Stimulated activated CD8-positive, alpha-beta memory T cell treated with anti-CD3 and anti-CD28 coated beads, Interleukin-4, amount 100 ng/mL, for 4 hours (primary cell): ENCODE measurements around the gene MND1.
A peak's percentile ranks its signal among the peaks of the same experiment; 100 is the strongest.
"Not testable (repeated sequence)": the region's sequence is repeated elsewhere in the genome, so short reads cannot be mapped to it uniquely, and the experiment has no call there.

ENCODE experiments used
- DNase-seq, 2 donors: peaks; one replicate each; pipeline ENCODE4 v3.0.0-alpha.2; 2020; ENCODE audit warnings: low read depth in 2 of 2, low spot score in 1 of 2

The MND1 gene

DNA sequence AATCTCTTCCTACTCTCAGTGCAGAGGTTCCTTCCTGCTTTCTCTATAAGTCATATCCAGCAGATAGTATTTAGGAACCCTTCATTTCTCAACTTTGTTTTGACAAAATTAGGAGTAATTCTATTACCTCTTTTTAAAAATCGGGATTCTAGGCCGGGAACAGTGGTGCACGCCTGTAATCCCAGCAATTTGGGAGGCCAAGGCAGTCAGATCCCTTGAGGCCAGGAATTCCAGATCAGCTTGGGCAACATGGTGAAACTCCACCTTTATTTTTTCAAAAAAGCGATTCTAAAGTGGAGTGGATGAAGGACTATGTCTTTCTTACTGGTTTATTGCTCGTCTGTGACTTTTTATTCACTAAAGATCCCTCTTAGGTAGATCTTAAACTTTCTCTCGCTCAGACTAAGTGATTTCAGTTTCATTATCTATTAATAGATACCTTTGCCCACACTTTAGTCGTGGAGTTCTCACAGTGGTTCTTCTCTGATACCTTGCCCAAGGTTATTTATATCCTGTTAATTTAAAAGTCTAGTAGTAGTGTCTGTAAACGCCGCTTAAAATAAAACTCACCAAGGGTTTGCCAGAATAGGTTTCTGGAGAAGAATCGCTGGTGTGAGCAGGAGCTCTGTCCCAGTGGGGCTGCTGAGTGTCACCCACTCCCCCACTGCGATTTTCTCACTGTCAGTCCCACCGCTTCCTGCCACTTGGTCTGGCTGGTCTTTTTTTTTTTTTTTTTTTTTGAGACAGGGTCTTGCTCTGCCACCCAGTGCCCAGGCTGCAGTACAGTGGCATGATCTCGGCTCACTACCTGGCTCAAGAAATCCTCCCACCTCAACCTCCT lies 94.6 kb downstream of the MND1 start:
- DNase-seq, result peak in 1 of 2 donors; percentile 12

DNA sequence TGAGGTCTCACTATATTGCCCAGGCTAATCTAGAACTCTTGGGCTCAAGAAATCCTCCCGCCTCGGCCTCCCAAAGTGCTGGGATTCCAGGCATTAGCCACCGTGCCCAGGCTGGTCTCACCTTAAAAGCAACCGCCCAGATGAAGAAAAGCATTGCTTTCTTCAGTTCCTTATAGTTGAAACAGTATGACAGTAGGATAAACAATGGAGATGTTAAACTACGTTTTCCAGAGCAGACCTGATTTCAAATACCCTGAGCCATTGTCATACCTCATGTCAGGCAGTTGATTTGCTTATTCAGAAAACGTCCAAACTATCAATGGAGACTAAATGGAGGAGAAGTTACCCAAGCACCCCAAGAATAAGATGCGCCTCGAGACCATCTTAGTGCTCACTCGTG lies 95.3 kb downstream of the MND1 start:
- DNase-seq, result no peak

DNA sequence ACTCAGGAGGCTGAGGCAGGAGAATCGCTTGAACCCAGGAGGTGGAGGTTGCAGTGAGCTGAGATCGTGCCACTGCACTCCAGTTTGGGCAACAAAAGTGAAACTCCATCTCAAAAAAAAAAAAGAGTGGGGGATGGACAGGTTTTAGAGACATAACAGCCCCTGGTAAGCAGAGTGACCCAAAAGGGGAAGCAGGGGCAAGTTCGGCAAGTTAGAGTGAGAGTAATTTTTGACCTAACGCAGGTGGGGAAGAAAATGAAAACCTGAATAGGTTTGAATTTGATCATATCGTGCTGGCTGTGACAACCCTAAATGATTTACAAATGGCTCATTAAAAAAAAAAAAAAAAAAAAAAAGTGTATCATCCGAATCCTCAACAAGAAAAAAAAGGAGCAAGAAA lies 96.0 kb downstream of the MND1 start:
- DNase-seq, result no peak

DNA sequence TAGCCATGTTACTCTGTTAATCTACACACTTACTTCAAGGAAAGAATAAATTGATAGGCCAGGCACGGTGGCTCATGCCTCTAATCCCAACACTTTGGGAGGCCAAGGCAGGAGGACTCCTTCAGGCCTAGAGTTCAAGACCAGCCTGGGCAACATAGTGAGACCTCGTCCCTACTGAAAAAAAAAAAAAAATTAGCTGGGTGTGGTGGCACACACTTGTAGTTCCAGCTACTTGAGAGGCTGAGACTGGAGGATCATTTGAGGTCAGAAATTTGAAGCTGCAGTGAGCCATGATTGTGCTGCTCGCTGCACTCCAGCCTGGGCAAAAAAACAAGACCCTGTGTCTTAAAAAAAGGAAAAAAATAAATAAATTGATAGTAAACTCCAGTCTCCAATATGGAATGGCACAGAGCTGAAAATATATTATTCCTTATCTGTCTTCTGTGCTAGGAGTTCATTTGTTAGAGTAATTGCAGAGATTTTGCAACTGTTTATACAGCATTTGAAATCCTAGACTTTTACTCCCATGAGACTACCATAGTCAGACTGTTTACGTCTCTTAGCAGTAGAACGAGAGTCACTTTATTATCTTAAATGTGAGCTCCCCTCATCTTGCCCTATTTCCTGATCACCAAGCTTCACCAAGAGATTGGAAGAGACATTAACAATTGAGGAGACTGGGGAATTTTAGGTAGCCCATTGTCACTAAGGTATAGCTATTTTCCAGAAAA lies 102.9 kb downstream of the MND1 start:
- no peak for DNase-seq

DNA sequence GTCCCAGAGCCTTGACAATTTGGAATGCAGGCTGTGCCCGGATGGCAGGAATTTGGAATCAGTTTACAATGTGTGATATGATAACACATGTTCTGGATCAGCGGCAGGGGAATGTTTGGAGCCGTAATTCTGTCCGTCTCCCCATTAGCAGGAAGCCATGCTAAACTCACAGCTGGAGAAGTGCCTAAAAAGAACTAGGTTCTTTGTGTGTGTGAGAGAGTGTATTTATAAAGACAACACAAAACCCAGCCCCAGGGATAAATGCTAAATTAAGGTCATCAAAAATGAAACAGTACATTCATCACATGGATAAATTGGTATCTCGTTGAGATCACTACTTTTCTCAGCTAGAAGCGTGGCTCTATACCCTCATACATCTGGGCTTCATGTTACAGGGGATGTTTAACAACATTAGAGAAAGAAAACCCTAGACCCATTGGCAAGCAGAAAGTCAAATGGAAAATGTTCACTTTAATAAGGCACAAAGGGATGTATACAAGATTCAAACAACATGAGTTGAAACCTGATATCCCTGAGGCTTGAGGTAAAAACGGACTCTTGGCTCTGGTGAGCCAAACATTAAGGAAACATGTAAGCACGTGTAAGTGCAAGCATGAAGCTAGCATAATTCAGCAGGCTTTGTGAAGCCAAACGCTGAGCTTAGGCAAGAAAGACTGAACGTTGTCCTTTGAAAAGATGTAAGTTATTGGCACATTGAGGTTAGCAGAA lies 103.7 kb downstream of the MND1 start:
- no peak for DNase-seq

DNA sequence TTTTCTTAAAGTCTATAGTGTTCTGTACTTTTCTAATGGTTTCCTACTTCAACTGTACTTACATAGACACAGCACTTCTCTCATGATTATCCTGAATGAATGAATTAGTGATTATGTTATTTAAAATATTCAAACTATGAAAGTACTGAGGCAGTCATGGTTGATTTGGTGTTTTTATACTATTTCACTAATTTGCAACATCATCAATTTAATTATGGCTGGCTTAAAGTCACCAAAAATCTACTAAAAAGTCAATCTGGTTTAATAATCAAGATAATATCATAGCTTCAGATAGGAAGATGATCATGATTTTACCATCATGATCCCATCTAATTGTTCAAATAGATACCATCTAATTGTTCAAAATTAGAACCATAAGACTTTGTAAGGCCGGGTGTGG lies 104.8 kb downstream of the MND1 start:
- DNase-seq, result no peak

DNA sequence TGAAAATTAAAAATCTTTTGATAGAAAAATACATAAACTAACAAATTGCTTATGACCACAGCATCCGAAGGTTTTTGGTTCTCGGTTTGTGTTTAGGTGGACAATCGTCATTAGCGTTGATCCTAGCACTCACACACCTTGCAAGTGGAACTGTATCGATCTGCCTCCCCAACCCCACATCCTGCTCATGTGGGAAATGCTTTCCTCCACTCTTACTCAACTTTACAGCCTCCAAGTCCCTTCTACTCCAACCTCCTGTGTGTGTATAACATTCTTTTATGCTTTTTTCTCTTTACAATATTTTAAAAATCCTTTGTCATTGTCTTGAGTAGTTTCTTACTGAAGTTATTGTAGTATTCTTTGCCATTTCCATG lies 106.0 kb downstream of the MND1 start:
- DNase-seq, result no peak

DNA sequence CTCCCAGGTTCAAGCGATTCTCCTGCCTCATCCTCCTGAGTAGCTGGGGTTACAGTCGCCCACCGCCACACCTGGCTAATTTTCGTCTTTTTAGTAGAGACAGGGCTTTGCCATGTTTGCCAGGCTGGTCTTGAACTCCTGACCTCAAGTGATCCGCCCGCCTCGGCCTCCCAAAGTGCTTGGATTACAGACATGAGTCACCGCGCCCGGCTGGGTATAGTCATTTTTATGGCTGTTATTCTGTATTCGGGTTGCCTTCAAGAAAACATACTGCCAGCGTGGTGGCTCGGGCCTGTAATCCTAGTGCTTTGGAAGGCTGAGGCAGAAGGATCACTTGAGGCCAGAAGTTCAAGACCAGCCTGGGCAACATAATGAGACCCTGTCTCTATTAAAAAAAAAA lies 106.7 kb downstream of the MND1 start:
- not testable (repeated sequence) for DNase-seq

DNA sequence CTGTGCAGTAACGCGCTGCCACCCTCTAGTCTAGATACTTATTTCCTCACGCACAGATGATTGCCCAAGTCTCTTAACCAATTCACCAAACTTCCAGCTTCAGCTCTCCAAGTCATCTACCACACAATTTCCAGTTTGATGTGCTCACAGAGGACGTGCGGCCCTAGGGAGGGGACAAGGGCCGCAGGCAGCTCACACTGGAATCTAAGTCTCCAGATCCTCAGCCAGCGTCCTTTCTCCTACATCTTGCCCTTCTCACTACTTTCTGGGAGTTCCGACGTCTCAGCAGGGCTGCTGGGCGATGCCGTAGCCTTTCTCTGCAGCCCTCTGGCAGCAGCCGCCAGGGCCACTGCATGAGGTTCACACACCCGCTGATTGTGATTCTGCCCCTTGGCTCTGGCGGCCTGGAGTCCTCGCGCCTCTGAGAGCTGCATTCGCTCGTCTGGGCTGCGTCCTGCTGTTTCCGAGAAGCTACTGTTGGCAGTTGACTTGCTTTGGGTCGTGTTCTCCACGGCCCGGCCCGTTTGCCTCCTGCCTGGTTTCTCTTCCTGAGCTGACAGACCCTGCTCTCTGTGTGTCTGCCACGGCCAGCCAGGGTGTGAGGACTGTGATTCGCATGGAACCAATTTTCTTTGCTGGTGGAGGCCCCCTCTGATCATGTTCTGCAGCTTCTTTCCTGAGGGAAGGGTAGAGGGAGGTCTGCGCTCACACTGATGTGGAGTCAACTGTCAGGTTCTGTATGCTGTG lies 107.6 kb downstream of the MND1 start:
- no peak for DNase-seq

DNA sequence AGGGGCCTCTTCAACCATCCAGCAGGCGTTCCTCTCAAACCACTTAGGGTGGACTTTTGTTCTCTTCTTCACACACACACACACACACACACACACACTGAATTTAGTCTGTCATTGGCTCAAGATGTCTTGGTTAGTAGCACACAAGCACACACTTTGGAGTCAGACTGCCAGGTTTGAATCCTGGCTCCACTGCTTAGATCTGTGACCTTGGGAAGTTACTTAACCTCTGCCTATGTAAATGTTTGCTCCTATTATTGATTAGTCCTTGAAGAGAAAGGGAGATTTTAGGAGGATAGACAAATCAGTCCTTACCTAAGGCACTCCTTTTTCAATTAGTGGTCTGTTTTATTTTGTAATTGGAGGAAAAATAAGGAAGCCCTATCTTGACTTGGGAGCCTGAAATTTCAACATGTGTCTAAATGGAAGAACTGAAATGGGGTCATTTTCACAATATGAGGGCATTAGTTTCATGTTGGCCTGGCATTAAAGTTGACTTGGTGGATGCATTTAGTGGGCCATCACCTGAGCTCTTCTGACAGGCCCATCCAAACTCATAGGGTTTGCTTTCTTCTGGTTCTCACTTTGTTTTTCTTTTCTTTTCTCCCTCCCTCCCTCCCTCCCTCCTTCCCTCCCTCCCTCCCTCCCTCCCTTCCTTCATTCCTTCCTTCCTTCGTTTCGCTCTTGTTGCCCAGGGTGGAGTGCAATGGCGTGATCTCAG lies 108.3 kb downstream of the MND1 start:
- no peak for DNase-seq

DNA sequence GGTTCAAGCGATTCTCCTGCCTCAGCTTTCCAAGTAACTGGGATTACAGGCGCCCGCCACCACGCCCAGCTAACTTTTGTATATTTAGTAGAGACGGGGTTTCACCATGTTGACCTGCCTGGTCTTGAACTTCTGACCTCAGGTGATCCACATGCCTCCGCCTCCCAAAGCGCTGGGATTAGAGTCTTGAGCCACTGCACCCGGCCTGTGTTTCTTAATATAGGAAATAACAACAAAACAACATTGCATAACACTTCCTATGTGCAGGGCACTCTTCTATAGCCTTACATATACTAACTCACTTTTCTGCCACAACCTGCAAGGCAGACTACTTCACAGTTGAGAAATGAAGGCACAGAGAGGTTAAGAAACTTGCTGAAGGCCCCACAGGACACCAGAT lies 108.9 kb downstream of the MND1 start:
- no peak for DNase-seq

DNA sequence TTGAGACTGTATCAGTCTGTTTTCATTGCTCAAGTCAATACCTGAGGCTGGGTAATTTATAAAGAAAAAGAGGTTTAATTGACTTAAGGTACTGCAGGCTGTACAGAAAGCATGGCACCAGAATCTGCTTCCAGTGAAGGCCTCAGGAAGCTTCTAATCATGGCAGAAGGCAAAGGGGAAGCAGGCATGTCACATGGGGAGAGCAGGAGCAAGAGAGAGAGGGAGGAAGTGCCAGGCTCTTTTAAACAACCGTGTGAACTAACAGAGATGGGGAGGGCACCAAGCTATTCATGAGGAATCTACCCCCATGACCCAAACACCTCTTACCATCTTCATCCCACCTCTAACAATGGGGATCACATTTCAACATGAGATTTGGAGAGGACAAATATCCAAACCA lies 114.5 kb downstream of the MND1 start:
- DNase-seq, result no peak

DNA sequence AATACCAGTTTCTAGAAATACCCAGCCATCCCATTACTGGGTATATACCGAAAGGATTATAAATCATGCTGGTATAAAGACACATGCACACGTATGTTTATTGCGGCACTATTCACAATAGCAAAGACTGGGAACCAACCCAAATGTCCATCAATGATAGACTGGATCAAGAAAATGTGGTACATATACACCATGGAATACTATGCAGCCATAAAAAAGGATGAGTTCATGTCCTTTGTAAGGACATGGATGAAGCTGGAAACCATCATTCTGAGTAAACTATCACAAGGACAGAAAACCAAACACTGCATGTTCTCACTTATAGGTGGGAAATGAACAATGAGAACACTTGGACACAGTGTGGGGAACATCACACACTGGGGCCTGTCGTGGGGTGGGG lies 117.1 kb downstream of the MND1 start:
- DNase-seq, result not testable (repeated sequence)

DNA sequence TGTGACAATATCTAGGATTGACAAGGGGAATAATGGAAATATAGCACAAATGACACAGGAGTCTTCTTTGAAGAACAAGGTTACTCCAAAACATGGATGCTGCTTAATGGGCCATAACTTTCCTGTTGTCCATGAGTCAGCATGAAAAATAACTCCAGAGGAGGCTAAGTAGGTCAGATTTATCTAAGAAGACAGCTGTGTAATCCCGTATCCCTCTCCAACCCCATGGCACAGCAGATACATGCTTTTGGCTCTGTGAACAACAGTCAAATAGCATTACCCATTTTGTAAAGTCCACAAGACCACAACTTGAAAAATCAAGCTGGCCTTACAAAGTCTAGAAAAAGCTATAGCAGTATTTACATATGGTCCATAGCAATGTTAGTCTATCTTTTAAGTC lies 119.6 kb downstream of the MND1 start:
- DNase-seq, result no peak
